HUES48 (cell line): Measurements from ENCODE around the gene CIART.

Source experiments
- H3K27ac ChIP-seq: one replicate; pipeline ENCODE4 v1.7.0; 2013; ENCODE audit warnings: low read depth, low read length, inconsistent platforms
- H3K27me3 ChIP-seq: 2 replicates; pipeline ENCODE4 v1.6.1; 2013; ENCODE audit warnings: mild to moderate bottlenecking, low read length; ENCODE audit not compliant: control insufficient read depth, insufficient read depth
- H3K36me3 ChIP-seq: 2 replicates; pipeline ENCODE4 v1.6.1; 2013; ENCODE audit warnings: low read length; ENCODE audit not compliant: control insufficient read depth, insufficient read depth
- H3K4me1 ChIP-seq: 2 replicates; pipeline ENCODE4 v1.6.1; 2013; ENCODE audit warnings: mild to moderate bottlenecking, low read length; ENCODE audit not compliant: control insufficient read depth, insufficient read depth
- H3K4me3 ChIP-seq: 2 replicates; pipeline ENCODE4 v1.5.1; 2013; ENCODE audit warnings: mild to moderate bottlenecking, low read depth, low read length
- H3K9ac ChIP-seq: 2 replicates; pipeline ENCODE4 v1.6.1; 2013; ENCODE audit warnings: mild to moderate bottlenecking, low read depth, low read length, moderate library complexity
- H3K9me3 ChIP-seq: 2 replicates; pipeline ENCODE4 v1.6.1; 2013; ENCODE audit warnings: low read length; ENCODE audit not compliant: control insufficient read depth, insufficient read depth

Gene CIART

GRCh38 chr1:150237746-150238145, 44.6 kb upstream of the CIART start:
- Histone ChIP-seq H3K4me3 (no peak overlapping the region), H3K27ac (no peak overlapping the region), H3K4me1 (peaks cover 20% of the 10 kb centered on the region), H3K36me3 (no peaks in the 10 kb centered on the region), H3K9ac (no peak overlapping the region), H3K9me3 (no peaks in the 10 kb centered on the region), H3K27me3 (no peaks in the 10 kb centered on the region)

- H3K36me3 ChIP-seq, result no peaks in the 10 kb centered on the region
- H3K9ac ChIP-seq, result no peak overlapping the region
- H3K27me3 ChIP-seq, result no peaks in the 10 kb centered on the region
- H3K4me3 ChIP-seq, result no peak overlapping the region
- no peak overlapping the region for H3K27ac ChIP-seq
- H3K9me3 ChIP-seq, result no peaks in the 10 kb centered on the region
- no peaks in the 10 kb centered on the region for H3K4me1 ChIP-seq
These were observed 39.4 kb upstream of the CIART start for GRCh38 chr1:150243003-150243402.

GRCh38 chr1:150249936-150250335, 32.4 kb upstream of the CIART start:
- Histone ChIP-seq H3K4me3 (no peak overlapping the region), H3K9me3 (no peaks in the 10 kb centered on the region), H3K4me1 (no peaks in the 10 kb centered on the region), H3K9ac (no peak overlapping the region), H3K27me3 (no peaks in the 10 kb centered on the region), H3K36me3 (no peaks in the 10 kb centered on the region), H3K27ac (no peak overlapping the region)

DNA sequence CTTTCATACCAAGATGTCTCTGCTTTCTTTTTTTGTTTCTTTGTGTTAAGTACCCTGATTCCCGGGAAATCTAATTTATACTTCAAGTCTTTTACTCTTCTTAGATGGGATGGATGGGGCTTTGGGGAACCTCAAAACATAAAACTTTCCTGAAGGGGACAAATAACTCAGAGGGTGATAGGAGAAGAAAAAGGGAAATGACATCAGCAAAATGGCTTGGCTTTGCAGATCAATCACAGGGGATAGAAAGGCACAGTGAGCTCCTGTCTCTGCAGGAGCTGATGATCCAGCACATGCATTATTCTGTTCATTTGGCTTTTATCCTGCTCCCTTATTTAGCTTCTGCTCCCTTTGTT, 26.2 kb upstream of the CIART start:
- no peaks in the 10 kb centered on the region for H3K9me3 ChIP-seq
- H3K4me3 ChIP-seq, result peak overlapping the region; percentile 79
- H3K27ac ChIP-seq, result peak overlapping the region; percentile 93
- H3K27me3 ChIP-seq, result no peaks in the 10 kb centered on the region
- H3K36me3 ChIP-seq, result peaks cover 2% of the 10 kb centered on the region
- H3K4me1 ChIP-seq, result peaks cover 36% of the 10 kb centered on the region
- H3K9ac ChIP-seq, result peak overlapping the region; percentile 69

GRCh38 chr1:150256554-150257341, 25.6 kb upstream of the CIART start:
- peak overlapping the region; percentile 79 for H3K4me3 ChIP-seq

GRCh38 chr1:150257624-150258585, 24.4 kb upstream of the CIART start, which contains the start of gene CA14:
TSS of gene CA14 (plus strand) at chr1:150257774. CDS start at chr1:150258129, 355 bp downstream.
- Histone ChIP-seq H3K9me3 (no peaks in the 10 kb centered on the region), H3K27me3 (no peaks in the 10 kb centered on the region), H3K27ac (peak within 1 kb of the TSS; percentile 93), H3K36me3 (peaks cover 20% of the 10 kb centered on the region), H3K9ac (peak within 1 kb of the TSS; percentile 69), H3K4me1 (peaks cover 36% of the 10 kb centered on the region), H3K4me3 (peak within 1 kb of the TSS; percentile 79)

More at GRCh38 chr1:150256554-150257341, 25.6 kb upstream of the CIART start:
- peak overlapping the region; percentile 69 for H3K9ac ChIP-seq
- H3K9me3 ChIP-seq, result no peaks in the 10 kb centered on the region
- H3K27me3 ChIP-seq, result no peaks in the 10 kb centered on the region
- peaks cover 36% of the 10 kb centered on the region for H3K4me1 ChIP-seq
- peak overlapping the region; percentile 93 for H3K27ac ChIP-seq
- peaks cover 8% of the 10 kb centered on the region for H3K36me3 ChIP-seq

GRCh38 chr1:150259217-150259616, 23.1 kb upstream of the CIART start:
- H3K4me1 ChIP-seq, result peaks cover 36% of the 10 kb centered on the region
- H3K27me3 ChIP-seq, result no peaks in the 10 kb centered on the region

GRCh38 chr1:150259758-150260669, 22.3 kb upstream of the CIART start:
- no peaks in the 10 kb centered on the region for H3K9me3 ChIP-seq
- H3K4me3 ChIP-seq, result peak overlapping the region; percentile 79
- no peaks in the 10 kb centered on the region for H3K27me3 ChIP-seq
- H3K36me3 ChIP-seq, result peaks cover 39% of the 10 kb centered on the region
- no peak overlapping the region for H3K9ac ChIP-seq
- H3K4me1 ChIP-seq, result peaks cover 36% of the 10 kb centered on the region
- H3K27ac ChIP-seq, result peak overlapping the region; percentile 93

More at GRCh38 chr1:150259217-150259616, 23.1 kb upstream of the CIART start:
- Histone ChIP-seq H3K4me3 (peak overlapping the region; percentile 79), H3K9ac (no peak overlapping the region; the same call in 1 of the 2 replicates), H3K36me3 (peaks cover 31% of the 10 kb centered on the region), H3K27ac (peak overlapping the region; percentile 93), H3K9me3 (no peaks in the 10 kb centered on the region)

GRCh38 chr1:150261367-150261766, 21.0 kb upstream of the CIART start:
- H3K4me1 ChIP-seq, result peaks cover 26% of the 10 kb centered on the region
- peaks cover 53% of the 10 kb centered on the region for H3K36me3 ChIP-seq
- H3K4me3 ChIP-seq, result no peak overlapping the region
- H3K9ac ChIP-seq, result no peak overlapping the region
- H3K9me3 ChIP-seq, result no peaks in the 10 kb centered on the region
- no peak overlapping the region for H3K27ac ChIP-seq
- H3K27me3 ChIP-seq, result no peaks in the 10 kb centered on the region
